Breast epithelium (tissue), 3 donors: Measurements from ENCODE around the gene SLC37A3.

Source experiments
- CTCF ChIP-seq, 3 donors: fragments of 450-650 bp; IDR thresholded peaks; one replicate each; pipeline ENCODE4 v1.5.1; 2016 to 2017; ENCODE audit warnings: antibody characterized with exemption in 3 of 3, mild to moderate bottlenecking in 3 of 3, moderate library complexity in 3 of 3
- POLR2AphosphoS5 ChIP-seq, 3 donors: sonication (generic); formaldehyde crosslinking; IDR thresholded peaks; one replicate each; pipeline ENCODE4 v1.6.1; 2017; ENCODE audit warnings: antibody characterized with exemption in 3 of 3

- TF ChIP-seq CTCF (IDR thresholded peaks at IDR 0.05) (no peak), POLR2AphosphoS5 (IDR thresholded peaks at IDR 0.05) (no peak)
These were observed 71.1 kb downstream of the SLC37A3 start for GRCh38 chr7:140327261-140327661.
